ENCODE measurements around the gene UTY. TPM values are rescaled to one million over a fixed set of nuclear protein-coding genes. Genes with fewer than 3 reads are reported as not detected.

UTY gene
- polyA plus RNA-seq, 3 donors, result not detected

- H3K27ac ChIP-seq (ENCODE audit: low read depth in 1 of 2, low read length in 2 of 2), result no peak overlapping the region
- no peak overlapping the region for H3K9ac ChIP-seq (ENCODE audit: insufficient read depth, low read length, poor library complexity, severe bottlenecking)
- H3K4me2 ChIP-seq (replicated peaks; ENCODE audit: extremely low read depth, low read length, poor library complexity, severe bottlenecking), result no peak overlapping the region
- H3K4me3 ChIP-seq (replicated peaks in 1 of 3; ENCODE audit: low read depth in 2 of 3, low read length in 3 of 3), result no peak overlapping the region
- no peaks in the 10 kb centered on the region for H3K79me2 ChIP-seq (ENCODE audit: insufficient read depth, low read length)
- no peaks in the 10 kb centered on the region for H3K36me3 ChIP-seq (replicated peaks in 1 of 2; ENCODE audit: control insufficient read depth in 1 of 2, insufficient read depth in 2 of 2, low read length in 2 of 2)
- TF ChIP-seq CTCF (IDR thresholded peaks at IDR 0.05), result peak; percentile 7
- H4K20me1 ChIP-seq (ENCODE audit: insufficient read depth, low read length), result no peaks in the 10 kb centered on the region
- H3K9me3 ChIP-seq (replicated peaks in 1 of 2; ENCODE audit: control insufficient read depth in 1 of 2, insufficient read depth in 1 of 2, low read length in 2 of 2), result no peaks in the 10 kb centered on the region
- Mint-ChIP-seq H3K4me3 (no peak overlapping the region), H3K36me3 (peaks cover 0 to 12% of the 10 kb centered on the region in 2 donors), H3K27me3 (ENCODE audit: low read depth in 3 of 3) (no peaks in the 10 kb centered on the region), H3K27ac (peak overlapping the region in 2 of 7 donors; percentile 26 to 63), H3K4me1 (peaks cover 53% of the 10 kb centered on the region), H3K9me3 (peaks cover 0 to 3% (median 0%) of the 10 kb centered on the region in 7 donors)
- peaks cover 0 to 20% of the 10 kb centered on the region in 2 donors for H3K4me1 ChIP-seq (ENCODE audit: control insufficient read depth in 1 of 2, insufficient read depth in 2 of 2, low read length in 2 of 2)
- intact Hi-C loops (cut with micrococcal nuclease), result no loop called here
- no CpG with 5 or more reads among the region's 5 CpGs for WGBS (ENCODE audit: insufficient coverage)
- H3K27me3 ChIP-seq (ENCODE audit: control insufficient read depth in 2 of 2, insufficient read depth in 2 of 2, low read length in 2 of 2), result no peaks in the 10 kb centered on the region
- DNase-seq, result no peak
- H2AFZ ChIP-seq (ENCODE audit: insufficient read depth, low read depth, low read length, poor library complexity, severe bottlenecking), result no peak overlapping the region
Observed at GRCh38 chrY:13423281-13423732, 56.5 kb downstream of the UTY start.

GRCh38 chrY:13416869-13417661 is 62.8 kb downstream of the UTY start:
- Histone ChIP-seq H3K27me3 (ENCODE audit: control insufficient read depth in 2 of 2, insufficient read depth in 2 of 2, low read length in 2 of 2) (no peaks in the 10 kb centered on the region), H3K36me3 (replicated peaks in 1 of 2; ENCODE audit: control insufficient read depth in 1 of 2, insufficient read depth in 2 of 2, low read length in 2 of 2) (peaks cover 0 to 8% of the 10 kb centered on the region in 2 donors), H3K79me2 (ENCODE audit: insufficient read depth, low read length) (no peaks in the 10 kb centered on the region), H3K4me2 (replicated peaks; ENCODE audit: extremely low read depth, low read length, poor library complexity, severe bottlenecking) (no peak overlapping the region), H3K4me1 (ENCODE audit: control insufficient read depth in 1 of 2, insufficient read depth in 2 of 2, low read length in 2 of 2) (peaks cover 0 to 11% of the 10 kb centered on the region in 2 donors), H3K9ac (ENCODE audit: insufficient read depth, low read length, poor library complexity, severe bottlenecking) (no peak overlapping the region), H3K9me3 (replicated peaks in 1 of 2; ENCODE audit: control insufficient read depth in 1 of 2, insufficient read depth in 1 of 2, low read length in 2 of 2) (no peaks in the 10 kb centered on the region), H2AFZ (ENCODE audit: insufficient read depth, low read depth, low read length, poor library complexity, severe bottlenecking) (no peak overlapping the region), H3K4me3 (replicated peaks in 1 of 3; ENCODE audit: low read depth in 2 of 3, low read length in 3 of 3) (no peak overlapping the region), H4K20me1 (ENCODE audit: insufficient read depth, low read length) (no peaks in the 10 kb centered on the region), H3K27ac (ENCODE audit: low read depth in 1 of 2, low read length in 2 of 2) (no peak overlapping the region)
- Mint-ChIP-seq H3K4me1 (peaks cover 29% of the 10 kb centered on the region), H3K27ac (peak overlapping the region in 2 of 7 donors; percentile 19 to 67), H3K27me3 (ENCODE audit: low read depth in 3 of 3) (no peaks in the 10 kb centered on the region), H3K9me3 (no peaks in the 10 kb centered on the region), H3K4me3 (no peak overlapping the region), H3K36me3 (peaks cover 0 to 2% of the 10 kb centered on the region in 2 donors)
- TF ChIP-seq CTCF (IDR thresholded peaks at IDR 0.05), result no peak
- 100% methylated on average over 1 of the region's 6 CpGs for WGBS (ENCODE audit: insufficient coverage)
- intact Hi-C loops (cut with micrococcal nuclease), result no loop called here
- DNase-seq, result no peak

Data from CD14-positive monocyte (primary cell).